Measurements from ENCODE around the gene BACE2. TPM values are rescaled to one million over a fixed set of nuclear protein-coding genes. Genes with fewer than 3 reads are reported as not detected.
A peak's percentile ranks its signal among the peaks of the same experiment; 100 is the strongest.

BACE2 gene
- total and polyA plus RNA-seq, 5 experiments from 2014 or later: 0.27 to 2.9 (median 1.7) TPM; not detected in 1

DNA sequence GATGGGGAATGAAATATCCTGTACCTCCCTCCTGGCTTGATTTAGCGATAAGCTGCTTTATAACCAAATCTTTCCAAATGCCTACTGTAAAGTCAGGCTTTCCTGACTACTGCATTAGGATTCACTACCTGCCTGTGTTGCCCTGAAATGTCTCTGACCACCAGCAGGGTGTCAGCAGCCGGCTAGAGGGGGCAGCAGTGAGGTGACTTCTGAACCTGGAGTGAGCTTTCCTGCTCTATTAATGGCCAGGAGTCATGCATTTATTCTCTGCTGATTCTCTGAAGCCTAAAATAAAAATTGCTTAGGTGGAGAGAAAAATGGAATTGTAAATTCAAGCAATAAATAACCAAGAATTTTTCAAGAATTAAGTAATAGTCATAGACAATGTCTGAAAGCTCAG lies 2.5 kb downstream of the BACE2 start:
- Mint-ChIP-seq H3K36me3 (no peaks in the 10 kb centered on the region), H3K27me3 (peaks cover 32 to 68% (median 41%) of the 10 kb centered on the region in 5 donors), H3K4me1 (peaks cover 4 to 11% (median 9%) of the 10 kb centered on the region in 4 donors), H3K27ac (no peak overlapping the region), H3K9me3 (no peaks in the 10 kb centered on the region), H3K4me3 (peak overlapping the region in 4 of 10 donors; percentile 4 to 50 (median 25))
- no peak for ATAC-seq
- POLR2A ChIA-PET: no interaction called here
- DNase-seq: peak in 1 of 10 donors; percentile 6

DNA sequence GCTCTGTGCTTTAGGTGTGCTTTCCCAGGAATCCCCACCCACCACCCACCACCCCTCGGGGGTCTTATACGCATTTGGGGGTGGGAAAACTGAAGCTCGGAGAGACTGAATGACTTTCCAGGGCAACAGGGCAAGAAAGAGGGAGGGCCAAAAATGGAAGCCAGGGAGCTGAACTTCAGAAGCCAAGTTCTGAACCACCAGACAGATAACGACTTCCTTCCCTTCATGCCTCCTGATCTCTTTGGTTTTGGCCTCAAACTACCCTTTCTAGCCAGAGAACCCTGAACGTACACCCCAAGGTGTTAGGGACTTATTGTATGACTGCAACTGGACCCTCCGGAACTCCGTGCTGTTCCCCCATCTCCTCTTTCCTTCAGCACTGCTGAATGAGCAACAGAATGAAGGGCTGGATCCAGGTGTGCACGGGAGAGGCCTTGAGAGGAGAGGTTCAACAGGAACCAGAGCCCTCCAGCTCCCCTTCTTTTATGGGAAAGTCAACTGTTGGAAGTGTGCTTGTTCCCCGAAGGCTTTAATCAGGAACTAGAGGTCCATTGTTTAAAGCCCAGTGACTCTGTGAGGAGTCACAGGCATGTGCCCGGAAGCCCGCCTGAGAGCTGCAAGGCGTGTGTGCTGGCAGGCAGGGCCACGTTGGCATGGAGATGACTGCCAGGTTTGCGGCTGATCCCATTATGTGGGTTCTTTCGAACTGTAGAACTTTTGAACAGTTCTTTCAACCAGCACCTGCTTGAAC lies 3.1 kb downstream of the BACE2 start:
- Mint-ChIP-seq H3K9me3 (no peaks in the 10 kb centered on the region), H3K27me3 (peaks cover 26 to 64% (median 36%) of the 10 kb centered on the region in 5 donors), H3K4me3 (peak overlapping the region in 1 of 10 donors; percentile 36), H3K4me1 (peaks cover 4 to 11% (median 9%) of the 10 kb centered on the region in 4 donors), H3K36me3 (no peaks in the 10 kb centered on the region), H3K27ac (peak overlapping the region in 3 of 10 donors; percentile 9 to 73 (median 17))
- DNase-seq: no peak
- no peak for ATAC-seq
- POLR2A ChIA-PET: no interaction called here

DNA sequence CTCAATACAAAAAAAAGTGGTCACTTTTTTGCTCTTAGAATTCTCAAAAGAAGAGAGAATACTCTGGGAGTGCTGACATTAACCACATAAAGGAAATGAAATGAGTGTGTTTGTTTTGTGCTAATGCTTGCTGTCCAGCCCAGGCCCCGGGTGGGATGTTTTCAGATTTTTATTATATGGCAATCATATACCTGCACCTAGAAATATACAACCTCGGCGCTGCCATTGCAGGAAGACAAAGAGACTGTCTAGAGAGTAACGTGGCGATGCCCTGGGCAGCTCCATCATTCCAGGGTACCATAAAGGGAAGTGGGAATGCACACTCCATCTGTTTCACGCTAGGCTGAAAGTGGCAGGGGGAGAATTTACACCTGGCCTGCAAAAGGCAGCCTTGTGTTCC lies 7.1 kb downstream of the BACE2 start:
- no peak overlapping the region for H3K27ac Mint-ChIP-seq
- POLR2A ChIA-PET: no interaction called here
- no peaks in the 10 kb centered on the region for H3K36me3 Mint-ChIP-seq
- DNase-seq: no peak
- peaks cover 20 to 61% (median 29%) of the 10 kb centered on the region in 5 donors for H3K27me3 Mint-ChIP-seq
- ATAC-seq: no peak
- H3K9me3 Mint-ChIP-seq: no peaks in the 10 kb centered on the region
- peaks cover 0 to 9% (median 5%) of the 10 kb centered on the region in 4 donors for H3K4me1 Mint-ChIP-seq
- no peak overlapping the region for H3K4me3 Mint-ChIP-seq

GRCh38 chr21:41176846-41177245 lies 8.9 kb downstream of the BACE2 start:
- Mint-ChIP-seq H3K4me1 (peaks cover 0 to 7% (median 3%) of the 10 kb centered on the region in 4 donors), H3K27ac (no peak overlapping the region), H3K9me3 (no peaks in the 10 kb centered on the region), H3K36me3 (no peaks in the 10 kb centered on the region), H3K27me3 (peaks cover 18 to 59% (median 27%) of the 10 kb centered on the region in 5 donors), H3K4me3 (no peak overlapping the region)
- DNase-seq: no peak
- ATAC-seq: no peak
- POLR2A ChIA-PET: no interaction called here

- Mint-ChIP-seq H3K27me3 (peaks cover 4 to 62% (median 26%) of the 10 kb centered on the region in 5 donors), H3K9me3 (no peaks in the 10 kb centered on the region), H3K4me1 (peaks cover 0 to 8% (median 4%) of the 10 kb centered on the region in 4 donors), H3K4me3 (no peak overlapping the region), H3K36me3 (no peaks in the 10 kb centered on the region), H3K27ac (no peak overlapping the region)
- ATAC-seq: no peak
- no peak for DNase-seq
- POLR2A ChIA-PET: no interaction called here
Measured at GRCh38 chr21:41180752-41181151, 12.8 kb downstream of the BACE2 start.

DNA sequence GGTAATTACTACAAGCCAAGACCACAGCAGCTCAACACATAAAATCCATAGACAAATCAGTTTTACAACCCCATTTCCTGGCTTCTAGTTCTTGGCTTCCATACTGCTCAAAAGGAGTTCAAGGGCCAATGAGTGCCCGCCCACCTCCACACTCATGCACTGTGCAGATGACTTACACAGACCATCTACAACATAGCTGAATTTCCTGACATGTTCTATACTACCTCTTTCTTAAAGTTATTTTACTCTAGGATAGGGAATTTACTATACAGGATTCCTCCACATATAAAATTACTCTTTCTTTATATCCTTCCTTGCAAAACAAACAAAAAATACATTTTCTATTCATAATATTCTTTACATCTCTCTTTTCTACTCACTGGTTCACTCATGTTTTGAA lies 14.6 kb downstream of the BACE2 start:
- H3K4me3 Mint-ChIP-seq: no peak overlapping the region
- no peak overlapping the region for H3K27ac Mint-ChIP-seq
- no peaks in the 10 kb centered on the region for H3K36me3 Mint-ChIP-seq
- DNase-seq (no peak), ATAC-seq (no peak)
- no peaks in the 10 kb centered on the region for H3K9me3 Mint-ChIP-seq
- H3K27me3 Mint-ChIP-seq: peaks cover 2 to 62% (median 21%) of the 10 kb centered on the region in 5 donors
- peaks cover 0 to 10% (median 4%) of the 10 kb centered on the region in 4 donors for H3K4me1 Mint-ChIP-seq
- POLR2A ChIA-PET: no interaction called here

DNA sequence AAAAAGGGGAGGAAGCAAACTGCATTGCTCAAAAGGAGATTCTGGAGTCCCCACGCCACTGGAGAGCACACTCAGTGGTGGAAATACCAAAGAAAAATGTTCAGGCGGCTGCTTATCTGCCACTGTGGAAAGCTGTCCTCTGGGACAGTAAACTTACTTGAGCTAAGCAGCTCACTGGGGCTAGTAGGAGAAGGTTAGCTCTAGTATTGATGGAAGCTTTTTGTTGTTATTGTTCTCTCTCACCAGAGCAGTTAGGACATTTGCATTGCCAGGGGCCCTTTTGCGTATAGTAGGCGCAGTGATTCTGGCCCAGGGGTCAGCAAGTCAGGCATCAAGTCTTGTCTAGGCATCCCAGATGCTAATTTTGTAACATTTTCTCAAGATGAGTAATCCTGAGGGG lies 15.6 kb downstream of the BACE2 start:
- DNase-seq (no peak), ATAC-seq (no peak)
- no peak overlapping the region for H3K4me3 Mint-ChIP-seq
- H3K36me3 Mint-ChIP-seq: no peaks in the 10 kb centered on the region
- H3K9me3 Mint-ChIP-seq: no peaks in the 10 kb centered on the region
- no peak overlapping the region for H3K27ac Mint-ChIP-seq
- POLR2A ChIA-PET: no interaction called here
- H3K4me1 Mint-ChIP-seq: peaks cover 0 to 10% (median 4%) of the 10 kb centered on the region in 4 donors
- H3K27me3 Mint-ChIP-seq: peaks cover 2 to 53% (median 21%) of the 10 kb centered on the region in 5 donors

DNA sequence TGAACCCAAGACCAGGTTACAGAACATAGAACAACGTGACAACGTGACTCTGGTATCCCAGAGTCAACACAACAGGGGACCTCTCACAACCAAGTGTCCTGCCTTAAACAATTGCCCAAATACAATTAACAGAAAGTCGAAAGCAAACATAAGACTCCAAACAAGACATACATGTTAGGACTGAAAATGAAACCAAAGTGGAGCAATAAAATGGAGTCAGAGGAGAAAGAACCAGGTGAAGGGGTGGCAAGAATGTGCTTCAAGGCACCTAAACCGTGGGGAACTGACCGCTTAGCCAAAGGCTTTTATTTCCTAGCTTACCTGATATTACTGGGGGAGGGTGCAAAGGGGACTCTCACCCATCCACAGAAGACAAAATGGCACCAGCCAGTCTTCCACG lies 17.8 kb downstream of the BACE2 start:
- no peak for DNase-seq
- Mint-ChIP-seq H3K27me3 (peaks cover 0 to 42% (median 13%) of the 10 kb centered on the region in 5 donors), H3K36me3 (peaks cover 0 to 11% (median 0%) of the 10 kb centered on the region in 3 donors), H3K27ac (peak overlapping the region in 1 of 10 donors; percentile 45), H3K9me3 (peaks cover 0 to 15% (median 7%) of the 10 kb centered on the region in 9 donors), H3K4me3 (no peak overlapping the region), H3K4me1 (peaks cover 0 to 3% (median under 1%) of the 10 kb centered on the region in 4 donors)
- POLR2A ChIA-PET: interaction anchor here (0.8 kb wide), 1 partner anchor 177 kb away, joined by 3 read pairs; no protein-coding TSS in a partner anchor
- no peak for ATAC-seq

DNA sequence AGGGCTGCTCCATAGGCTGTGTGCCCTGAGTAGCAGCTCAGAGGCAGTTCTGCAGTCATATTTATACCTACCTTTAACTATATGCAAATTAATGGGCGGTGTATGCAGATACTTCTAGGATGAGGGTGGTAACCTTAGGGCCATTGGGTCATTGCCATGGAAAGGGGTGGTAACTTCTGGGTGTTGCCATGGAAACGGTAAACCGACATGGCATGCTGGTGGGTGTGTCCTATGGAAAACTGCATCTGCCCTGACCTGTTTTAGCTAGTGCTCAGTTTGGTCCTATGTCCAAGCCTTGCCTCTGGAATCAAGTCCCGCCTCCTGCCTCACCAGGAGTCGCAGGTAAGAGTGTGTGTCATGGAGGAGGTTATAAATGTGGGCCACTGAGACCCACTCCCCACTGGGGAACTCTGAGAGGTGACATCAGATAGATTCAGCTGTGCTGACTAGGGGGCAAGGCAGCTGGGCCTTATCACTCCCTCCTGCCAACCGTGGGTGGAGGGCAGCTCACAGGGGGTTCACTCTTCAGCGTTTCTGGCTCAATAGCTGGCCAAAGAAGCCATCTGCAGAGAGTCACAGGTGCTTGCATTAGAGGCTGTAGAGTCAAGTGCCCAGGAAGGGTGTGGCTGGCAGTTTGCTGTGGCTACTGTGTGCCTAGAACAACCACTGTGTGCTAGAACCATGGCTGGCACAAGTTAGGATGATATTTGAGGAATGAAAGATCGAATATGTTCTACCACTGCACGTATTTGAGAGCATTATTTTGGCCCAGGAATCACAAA lies 19.0 kb downstream of the BACE2 start:
- ATAC-seq (no peak), DNase-seq (no peak)
- Mint-ChIP-seq H3K36me3 (peaks cover 0 to 13% (median 0%) of the 10 kb centered on the region in 3 donors), H3K9me3 (peaks cover 0 to 15% (median 7%) of the 10 kb centered on the region in 9 donors), H3K27ac (peak overlapping the region in 1 of 10 donors; percentile 5), H3K4me3 (no peak overlapping the region), H3K27me3 (peaks cover 2 to 30% (median 6%) of the 10 kb centered on the region in 5 donors), H3K4me1 (peaks cover 0 to 3% (median under 1%) of the 10 kb centered on the region in 4 donors)
- POLR2A ChIA-PET: no interaction called here

GRCh38 chr21:41187537-41188025 lies 19.6 kb downstream of the BACE2 start:
- H3K4me1 Mint-ChIP-seq: peaks cover 0 to 3% (median under 1%) of the 10 kb centered on the region in 4 donors
- peaks cover 0 to 14% (median 0%) of the 10 kb centered on the region in 3 donors for H3K36me3 Mint-ChIP-seq
- POLR2A ChIA-PET: no interaction called here
- H3K27ac Mint-ChIP-seq: peak overlapping the region in 1 of 10 donors; percentile 5
- peaks cover 2 to 27% (median 4%) of the 10 kb centered on the region in 5 donors for H3K27me3 Mint-ChIP-seq
- peaks cover 0 to 15% (median 7%) of the 10 kb centered on the region in 9 donors for H3K9me3 Mint-ChIP-seq
- ATAC-seq (no peak), DNase-seq (no peak)
- no peak overlapping the region for H3K4me3 Mint-ChIP-seq

GRCh38 chr21:41188486-41189149 lies 20.7 kb downstream of the BACE2 start:
- Mint-ChIP-seq H3K27me3 (peaks cover 2 to 22% (median 4%) of the 10 kb centered on the region in 5 donors), H3K9me3 (peaks cover 0 to 15% (median 7%) of the 10 kb centered on the region in 9 donors), H3K4me1 (peaks cover 0 to 3% (median under 1%) of the 10 kb centered on the region in 4 donors), H3K4me3 (no peak overlapping the region), H3K36me3 (peaks cover 0 to 14% (median 0%) of the 10 kb centered on the region in 3 donors), H3K27ac (no peak overlapping the region)
- POLR2A ChIA-PET: no interaction called here
- ATAC-seq (no peak), DNase-seq (no peak)

GRCh38 chr21:41189150-41189745 lies 21.3 kb downstream of the BACE2 start:
- Mint-ChIP-seq H3K27ac (no peak overlapping the region), H3K4me3 (no peak overlapping the region), H3K36me3 (peaks cover 0 to 14% (median 0%) of the 10 kb centered on the region in 3 donors), H3K9me3 (peaks cover 0 to 15% (median 7%) of the 10 kb centered on the region in 9 donors), H3K4me1 (peaks cover 0 to 3% (median under 1%) of the 10 kb centered on the region in 4 donors), H3K27me3 (peaks cover 2 to 18% (median 4%) of the 10 kb centered on the region in 5 donors)
- DNase-seq (no peak), ATAC-seq (no peak)
- POLR2A ChIA-PET: no interaction called here

Data from naive thymus-derived CD8-positive, alpha-beta T cell (primary cell).